ENCODE data around the gene SULT4A1. TPM values are rescaled to one million over a fixed set of nuclear protein-coding genes. Genes with fewer than 3 reads are reported as not detected.

SULT4A1 gene
- total and polyA plus RNA-seq, 4 donors: 0.08 to 0.37 TPM; not detected in 2

DNA sequence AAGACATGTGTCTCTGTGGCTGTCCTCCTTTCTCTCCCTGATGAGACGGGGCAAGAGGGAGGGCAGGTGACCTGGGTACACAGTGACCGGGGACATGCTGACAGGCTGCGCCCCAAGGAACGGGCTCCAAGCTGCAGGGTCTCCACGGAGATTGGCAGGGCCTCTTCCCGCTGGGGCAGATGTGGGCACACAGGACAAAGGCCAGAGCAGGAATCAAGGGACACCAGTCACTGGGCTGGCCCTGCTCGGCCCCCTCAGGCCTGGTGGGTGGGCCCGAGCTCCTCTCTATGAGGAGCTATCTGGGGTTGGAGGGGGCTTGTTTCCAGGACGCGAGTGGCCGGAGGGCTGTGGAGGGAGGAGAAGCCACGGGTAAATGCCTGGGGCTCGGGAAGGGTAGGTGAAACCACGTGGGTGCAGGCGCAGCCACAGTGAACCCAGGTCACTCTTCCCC is 18.3 kb upstream of the SULT4A1 start:
- Histone ChIP-seq H3K4me1 (ENCODE audit: control insufficient read depth in 4 of 4, insufficient read depth in 4 of 4, low read length in 3 of 4) (peaks cover 0 to 6% (median 2%) of the 10 kb centered on the region in 4 donors), H3K27ac (ENCODE audit: low read depth in 1 of 2, low read length in 2 of 2) (no peak overlapping the region), H3K9ac (ENCODE audit: low read depth in 1 of 2, low read length in 2 of 2) (no peak overlapping the region), H3K9me3 (ENCODE audit: control insufficient read depth in 4 of 4, low read length in 3 of 4) (no peaks in the 10 kb centered on the region), H3K36me3 (ENCODE audit: control insufficient read depth in 4 of 4, insufficient read depth in 3 of 4, low read depth in 1 of 4, low read length in 3 of 4) (no peaks in the 10 kb centered on the region), H3K4me3 (ENCODE audit: low read depth in 1 of 3, low read length in 3 of 3) (no peak overlapping the region), H3K27me3 (ENCODE audit: control insufficient read depth in 4 of 4, insufficient read depth in 4 of 4, low read length in 3 of 4) (peaks cover 0 to 5% (median 0%) of the 10 kb centered on the region in 4 donors)
- no peak for TF ChIP-seq RXRA (IDR thresholded peaks at IDR 0.05)
- TF ChIP-seq, protein P1, sequence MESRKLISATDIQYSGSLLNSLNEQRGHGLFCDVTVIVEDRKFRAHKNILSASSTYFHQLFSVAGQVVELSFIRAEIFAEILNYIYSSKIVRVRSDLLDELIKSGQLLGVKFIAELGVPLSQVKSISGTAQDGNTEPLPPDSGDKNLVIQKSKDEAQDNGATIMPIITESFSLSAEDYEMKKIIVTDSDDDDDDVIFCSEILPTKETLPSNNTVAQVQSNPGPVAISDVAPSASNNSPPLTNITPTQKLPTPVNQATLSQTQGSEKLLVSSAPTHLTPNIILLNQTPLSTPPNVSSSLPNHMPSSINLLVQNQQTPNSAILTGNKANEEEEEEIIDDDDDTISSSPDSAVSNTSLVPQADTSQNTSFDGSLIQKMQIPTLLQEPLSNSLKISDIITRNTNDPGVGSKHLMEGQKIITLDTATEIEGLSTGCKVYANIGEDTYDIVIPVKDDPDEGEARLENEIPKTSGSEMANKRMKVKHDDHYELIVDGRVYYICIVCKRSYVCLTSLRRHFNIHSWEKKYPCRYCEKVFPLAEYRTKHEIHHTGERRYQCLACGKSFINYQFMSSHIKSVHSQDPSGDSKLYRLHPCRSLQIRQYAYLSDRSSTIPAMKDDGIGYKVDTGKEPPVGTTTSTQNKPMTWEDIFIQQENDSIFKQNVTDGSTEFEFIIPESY (IDR thresholded peaks at IDR 0.05): no peak
- TF ChIP-seq, protein P2, sequence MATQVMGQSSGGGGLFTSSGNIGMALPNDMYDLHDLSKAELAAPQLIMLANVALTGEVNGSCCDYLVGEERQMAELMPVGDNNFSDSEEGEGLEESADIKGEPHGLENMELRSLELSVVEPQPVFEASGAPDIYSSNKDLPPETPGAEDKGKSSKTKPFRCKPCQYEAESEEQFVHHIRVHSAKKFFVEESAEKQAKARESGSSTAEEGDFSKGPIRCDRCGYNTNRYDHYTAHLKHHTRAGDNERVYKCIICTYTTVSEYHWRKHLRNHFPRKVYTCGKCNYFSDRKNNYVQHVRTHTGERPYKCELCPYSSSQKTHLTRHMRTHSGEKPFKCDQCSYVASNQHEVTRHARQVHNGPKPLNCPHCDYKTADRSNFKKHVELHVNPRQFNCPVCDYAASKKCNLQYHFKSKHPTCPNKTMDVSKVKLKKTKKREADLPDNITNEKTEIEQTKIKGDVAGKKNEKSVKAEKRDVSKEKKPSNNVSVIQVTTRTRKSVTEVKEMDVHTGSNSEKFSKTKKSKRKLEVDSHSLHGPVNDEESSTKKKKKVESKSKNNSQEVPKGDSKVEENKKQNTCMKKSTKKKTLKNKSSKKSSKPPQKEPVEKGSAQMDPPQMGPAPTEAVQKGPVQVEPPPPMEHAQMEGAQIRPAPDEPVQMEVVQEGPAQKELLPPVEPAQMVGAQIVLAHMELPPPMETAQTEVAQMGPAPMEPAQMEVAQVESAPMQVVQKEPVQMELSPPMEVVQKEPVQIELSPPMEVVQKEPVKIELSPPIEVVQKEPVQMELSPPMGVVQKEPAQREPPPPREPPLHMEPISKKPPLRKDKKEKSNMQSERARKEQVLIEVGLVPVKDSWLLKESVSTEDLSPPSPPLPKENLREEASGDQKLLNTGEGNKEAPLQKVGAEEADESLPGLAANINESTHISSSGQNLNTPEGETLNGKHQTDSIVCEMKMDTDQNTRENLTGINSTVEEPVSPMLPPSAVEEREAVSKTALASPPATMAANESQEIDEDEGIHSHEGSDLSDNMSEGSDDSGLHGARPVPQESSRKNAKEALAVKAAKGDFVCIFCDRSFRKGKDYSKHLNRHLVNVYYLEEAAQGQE (IDR thresholded peaks at IDR 0.05): no peak
- WGBS: 90% methylated on average over 15 of the region's 15 CpGs
- DNase-seq (ENCODE audit: low spot score): no peak

DNA sequence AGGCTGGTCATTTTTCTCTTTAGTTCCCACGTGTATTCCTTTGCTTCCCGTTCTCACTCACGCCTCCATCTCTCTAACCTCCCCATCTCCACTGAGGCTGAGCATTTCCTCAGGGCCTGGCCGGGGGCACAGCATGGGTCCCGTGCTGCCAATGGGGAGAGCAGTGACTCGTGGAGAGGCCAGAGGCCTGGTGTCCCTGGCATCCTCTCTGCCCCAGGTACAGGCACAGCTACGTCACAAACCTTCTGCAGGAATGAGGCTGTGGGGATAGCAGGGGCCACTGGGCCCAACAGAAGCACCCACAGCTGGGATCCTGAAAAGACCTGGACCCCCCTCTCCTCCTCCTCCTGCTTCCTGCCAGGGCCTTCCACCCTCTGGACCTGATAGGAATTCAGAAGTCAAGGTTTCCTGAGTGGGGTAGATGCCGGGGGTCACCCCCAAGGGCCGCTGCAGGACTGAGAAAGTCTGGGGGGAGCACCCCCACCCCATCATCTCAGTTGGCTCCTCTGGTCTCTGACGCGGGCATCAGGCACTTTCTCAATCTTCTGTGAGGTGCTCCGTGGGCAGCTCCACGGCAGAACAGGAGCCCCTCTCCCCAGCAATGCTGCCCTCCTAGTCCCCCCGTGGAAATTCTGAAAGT is 17.7 kb upstream of the SULT4A1 start:
- no peak overlapping the region for H3K9ac ChIP-seq (ENCODE audit: low read depth in 1 of 2, low read length in 2 of 2)
- H3K4me3 ChIP-seq (ENCODE audit: low read depth in 1 of 3, low read length in 3 of 3): no peak overlapping the region
- no peak for DNase-seq (ENCODE audit: low spot score)
- WGBS: 79% methylated on average over 14 of the region's 14 CpGs
- H3K4me1 ChIP-seq (ENCODE audit: control insufficient read depth in 4 of 4, insufficient read depth in 4 of 4, low read length in 3 of 4): peaks cover 0 to 6% (median 2%) of the 10 kb centered on the region in 4 donors
- H3K9me3 ChIP-seq (ENCODE audit: control insufficient read depth in 4 of 4, low read length in 3 of 4): no peaks in the 10 kb centered on the region
- TF ChIP-seq, protein P3, sequence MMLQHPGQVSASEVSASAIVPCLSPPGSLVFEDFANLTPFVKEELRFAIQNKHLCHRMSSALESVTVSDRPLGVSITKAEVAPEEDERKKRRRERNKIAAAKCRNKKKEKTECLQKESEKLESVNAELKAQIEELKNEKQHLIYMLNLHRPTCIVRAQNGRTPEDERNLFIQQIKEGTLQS (IDR thresholded peaks at IDR 0.05): no peak
- TF ChIP-seq, protein P4, sequence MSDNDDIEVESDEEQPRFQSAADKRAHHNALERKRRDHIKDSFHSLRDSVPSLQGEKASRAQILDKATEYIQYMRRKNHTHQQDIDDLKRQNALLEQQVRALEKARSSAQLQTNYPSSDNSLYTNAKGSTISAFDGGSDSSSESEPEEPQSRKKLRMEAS (IDR thresholded peaks at IDR 0.05): no peak
- no peak for TF ChIP-seq FOXA2 (IDR thresholded peaks at IDR 0.05)
- no peak for TF ChIP-seq RXRA (IDR thresholded peaks at IDR 0.05)
- no peak for TF ChIP-seq GABPA (IDR thresholded peaks at IDR 0.05 in 1 of 2, conservative IDR thresholded peaks at IDR 0.05 in 1 of 2)
- H3K27ac ChIP-seq (ENCODE audit: low read depth in 1 of 2, low read length in 2 of 2): no peak overlapping the region
- peaks cover 0 to 5% (median 0%) of the 10 kb centered on the region in 4 donors for H3K27me3 ChIP-seq (ENCODE audit: control insufficient read depth in 4 of 4, insufficient read depth in 4 of 4, low read length in 3 of 4)
- no peaks in the 10 kb centered on the region for H3K36me3 ChIP-seq (ENCODE audit: control insufficient read depth in 4 of 4, insufficient read depth in 3 of 4, low read depth in 1 of 4, low read length in 3 of 4)

DNA sequence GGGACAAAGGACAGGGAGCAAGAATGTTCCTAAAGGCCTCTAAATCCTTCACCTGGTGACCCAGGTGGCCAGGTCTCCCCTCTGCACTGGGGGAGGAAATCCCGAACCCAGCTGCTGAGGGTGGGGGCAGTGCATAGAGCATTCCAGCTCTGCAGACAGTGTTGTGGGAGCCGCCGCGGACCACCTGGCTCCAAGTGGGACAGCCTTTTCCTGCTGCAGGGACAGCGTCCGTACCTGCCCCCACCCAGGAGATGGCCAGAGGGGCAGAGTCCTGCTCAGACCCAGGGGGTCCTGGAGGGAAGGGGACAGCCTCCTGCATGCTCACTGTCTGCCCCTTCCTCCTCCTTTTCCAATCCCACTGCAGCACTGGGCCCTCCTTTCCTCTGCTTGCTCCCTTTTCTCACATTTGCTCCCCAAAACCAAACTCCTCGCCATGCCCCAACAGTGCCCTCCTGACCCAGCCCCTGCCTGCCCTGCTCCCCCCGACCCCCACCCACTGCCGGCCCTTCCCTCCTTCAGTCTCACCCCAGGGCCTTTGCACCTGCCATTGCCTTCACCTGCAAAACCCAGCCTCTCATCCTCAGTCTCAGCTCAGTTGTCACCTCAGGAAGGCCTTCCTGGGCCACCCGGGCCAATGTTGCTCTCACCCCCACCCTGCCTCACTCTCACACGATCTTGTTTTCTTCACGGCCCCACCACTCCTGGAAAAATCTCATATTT is 16.7 kb upstream of the SULT4A1 start:
- no peak for DNase-seq (ENCODE audit: low spot score)
- H3K27me3 ChIP-seq (ENCODE audit: control insufficient read depth in 4 of 4, insufficient read depth in 4 of 4, low read length in 3 of 4): peaks cover 0 to 5% (median 0%) of the 10 kb centered on the region in 4 donors
- 73% methylated on average over 12 of the region's 12 CpGs for WGBS

More for the DNA sequence above, 16.7 kb upstream of the SULT4A1 start:
- no peak for TF ChIP-seq GABPA (IDR thresholded peaks at IDR 0.05 in 1 of 2, conservative IDR thresholded peaks at IDR 0.05 in 1 of 2)
- no peak for TF ChIP-seq HNF4A (conservative IDR thresholded peaks at IDR 0.05)
- TF ChIP-seq, protein P2 (IDR thresholded peaks at IDR 0.05): no peak
- TF ChIP-seq NR2F2 (IDR thresholded peaks at IDR 0.05): no peak
- Histone ChIP-seq H3K27ac (ENCODE audit: low read depth in 1 of 2, low read length in 2 of 2) (no peak overlapping the region), H3K4me1 (ENCODE audit: control insufficient read depth in 4 of 4, insufficient read depth in 4 of 4, low read length in 3 of 4) (peaks cover 0 to 4% (median 2%) of the 10 kb centered on the region in 4 donors), H3K9ac (ENCODE audit: low read depth in 1 of 2, low read length in 2 of 2) (no peak overlapping the region), H3K9me3 (ENCODE audit: control insufficient read depth in 4 of 4, low read length in 3 of 4) (no peaks in the 10 kb centered on the region), H3K4me3 (ENCODE audit: low read depth in 1 of 3, low read length in 3 of 3) (no peak overlapping the region), H3K36me3 (ENCODE audit: control insufficient read depth in 4 of 4, insufficient read depth in 3 of 4, low read depth in 1 of 4, low read length in 3 of 4) (no peaks in the 10 kb centered on the region)

Data from liver (tissue), 9 donors.